NCI-H1436 (cell line): ENCODE data around the gene AHR.
"Not testable (repeated sequence)": the region's sequence is repeated elsewhere in the genome, so short reads cannot be mapped to it uniquely, and the experiment has no call there.

Source experiments
- DNase-seq: peaks from one replicate; lab custom pipeline; 2025; lab: John Stamatoyannopoulos, UW

Gene AHR

GRCh38 chr7:17339952-17340351 is 41.5 kb downstream of the AHR start:
- no peak for DNase-seq

- DNase-seq = no peak
These were observed 42.2 kb downstream of the AHR start for GRCh38 chr7:17340655-17341054.

GRCh38 chr7:17342756-17343155 is 44.3 kb downstream of the AHR start:
- DNase-seq = no peak

GRCh38 chr7:17347401-17347800 is 48.9 kb downstream of the AHR start:
- DNase-seq = no peak

- not testable (repeated sequence) for DNase-seq
These were observed 50.5 kb downstream of the AHR start for GRCh38 chr7:17348932-17349331.

GRCh38 chr7:17350321-17350720 is 51.9 kb downstream of the AHR start:
- not testable (repeated sequence) for DNase-seq

- not testable (repeated sequence) for DNase-seq
These were observed 55.4 kb downstream of the AHR start for GRCh38 chr7:17353650-17354419.

GRCh38 chr7:17354473-17354872 is 56.0 kb downstream of the AHR start:
- DNase-seq = no peak

GRCh38 chr7:17355050-17355449 is 56.6 kb downstream of the AHR start:
- no peak for DNase-seq

GRCh38 chr7:17357952-17358351 is 59.5 kb downstream of the AHR start:
- no peak for DNase-seq

GRCh38 chr7:17359610-17360009 is 61.2 kb downstream of the AHR start:
- no peak for DNase-seq

GRCh38 chr7:17362439-17363105 is 64.1 kb downstream of the AHR start:
- DNase-seq = no peak

- DNase-seq = no peak
These were observed 66.2 kb downstream of the AHR start for GRCh38 chr7:17364671-17365070.

- DNase-seq = no peak
These were observed 67.3 kb downstream of the AHR start for GRCh38 chr7:17365775-17366174.

- no peak for DNase-seq
These were observed 69.0 kb downstream of the AHR start for GRCh38 chr7:17367502-17367901.

- no peak for DNase-seq
These were observed 70.5 kb downstream of the AHR start for GRCh38 chr7:17368856-17369524.

- no peak for DNase-seq
These were observed 71.4 kb downstream of the AHR start for GRCh38 chr7:17369691-17370426.

GRCh38 chr7:17370901-17371585 is 72.6 kb downstream of the AHR start:
- DNase-seq = no peak

GRCh38 chr7:17371671-17372524 is 73.4 kb downstream of the AHR start:
- no peak for DNase-seq

GRCh38 chr7:17374157-17374556 is 75.7 kb downstream of the AHR start:
- no peak for DNase-seq

- no peak for DNase-seq
These were observed 76.2 kb downstream of the AHR start for GRCh38 chr7:17374654-17375053.
